ENCODE data around the gene RRP9. TPM values are rescaled to one million over a fixed set of nuclear protein-coding genes. Genes with fewer than 3 reads are reported as not detected.
A peak's percentile ranks its signal among the peaks of the same experiment; 100 is the strongest.

Gene RRP9
- total RNA-seq, 2 experiments from 2014 or later, result 6.4 to 7.6 TPM

- no peak for TF ChIP-seq CTCF (IDR thresholded peaks at IDR 0.05)
- peaks cover 10% of the 10 kb centered on the region for H3K36me3 ChIP-seq (ENCODE audit: insufficient read depth, low read length)
- no peaks in the 10 kb centered on the region for H3K9me3 ChIP-seq (ENCODE audit: control insufficient read depth in 1 of 2, insufficient read depth in 1 of 2, low read length in 2 of 2)
- Mint-ChIP-seq H3K36me3 (ENCODE audit: low read depth) (peaks cover 11% of the 10 kb centered on the region), H3K9me3 (no peaks in the 10 kb centered on the region), H3K4me3 (no peak overlapping the region), H3K4me1 (ENCODE audit: low read depth) (peaks cover 22% of the 10 kb centered on the region), H3K27me3 (no peaks in the 10 kb centered on the region), H3K27ac (no peak overlapping the region)
- H3K27me3 ChIP-seq (ENCODE audit: control insufficient read depth in 1 of 2, insufficient read depth in 2 of 2, low read length in 2 of 2), result no peaks in the 10 kb centered on the region
- H3K4me3 ChIP-seq (ENCODE audit: low read length), result no peak overlapping the region
- ChIA-PET CTCF (interaction anchor here (2.1 kb wide), 1 partner anchor 13 kb away, joined by 11 read pairs; the partner anchor contains the start of genes ABHD14A and ABHD14B), POLR2A (no interaction called here)
- peaks cover 29% of the 10 kb centered on the region for H3K4me1 ChIP-seq (ENCODE audit: insufficient read depth, low read length)
- DNase-seq (no peak), ATAC-seq (ENCODE audit: poor library complexity) (no peak)
- intact Hi-C loops (cut with DNase I, micrococcal nuclease), result no loop called here
- no peak overlapping the region for H3K27ac ChIP-seq (ENCODE audit: low read depth in 1 of 2, low read length in 2 of 2)
Measured at GRCh38 chr3:51987568-51987967, 45.9 kb upstream of the RRP9 start.

GRCh38 chr3:51986010-51986947 lies 44.6 kb upstream of the RRP9 start:
- Mint-ChIP-seq H3K27me3 (no peaks in the 10 kb centered on the region), H3K4me1 (ENCODE audit: low read depth) (peaks cover 22% of the 10 kb centered on the region), H3K4me3 (no peak overlapping the region), H3K36me3 (ENCODE audit: low read depth) (peaks cover 3% of the 10 kb centered on the region), H3K27ac (peak overlapping the region; percentile 59), H3K9me3 (no peaks in the 10 kb centered on the region)
- Histone ChIP-seq H3K27ac (ENCODE audit: low read depth in 1 of 2, low read length in 2 of 2) (no peak overlapping the region), H3K9me3 (ENCODE audit: control insufficient read depth in 1 of 2, insufficient read depth in 1 of 2, low read length in 2 of 2) (no peaks in the 10 kb centered on the region), H3K36me3 (ENCODE audit: insufficient read depth, low read length) (no peaks in the 10 kb centered on the region), H3K4me1 (ENCODE audit: insufficient read depth, low read length) (peaks cover 29% of the 10 kb centered on the region), H3K27me3 (ENCODE audit: control insufficient read depth in 1 of 2, insufficient read depth in 2 of 2, low read length in 2 of 2) (no peaks in the 10 kb centered on the region), H3K4me3 (ENCODE audit: low read length) (no peak overlapping the region)
- intact Hi-C loops (cut with DNase I, micrococcal nuclease), result no loop called here
- no peak for DNase-seq
- CTCF ChIA-PET, result interaction anchor here (2.1 kb wide), 1 partner anchor 12 kb away, joined by 11 read pairs; the partner anchor contains the start of genes ABHD14A and ABHD14B
- no peak for ATAC-seq (ENCODE audit: poor library complexity)
- TF ChIP-seq CTCF (IDR thresholded peaks at IDR 0.05), result no peak
- POLR2A ChIA-PET, result no interaction called here

- POLR2A ChIA-PET, result interaction anchor here (1.2 to 3.9 kb wide), 2 partner anchors 10 to 11 kb away, joined by 5 to 32 read pairs; partner anchors contain the start of genes ABHD14B and RPL29
- Mint-ChIP-seq H3K27me3 (no peaks in the 10 kb centered on the region), H3K4me1 (ENCODE audit: low read depth) (peaks cover 20% of the 10 kb centered on the region), H3K9me3 (no peaks in the 10 kb centered on the region), H3K4me3 (no peak overlapping the region), H3K36me3 (ENCODE audit: low read depth) (no peaks in the 10 kb centered on the region), H3K27ac (peak overlapping the region; percentile 59)
- Histone ChIP-seq H3K36me3 (ENCODE audit: insufficient read depth, low read length) (no peaks in the 10 kb centered on the region), H3K4me1 (ENCODE audit: insufficient read depth, low read length) (peaks cover 40% of the 10 kb centered on the region), H3K9me3 (ENCODE audit: control insufficient read depth in 1 of 2, insufficient read depth in 1 of 2, low read length in 2 of 2) (no peaks in the 10 kb centered on the region), H3K27me3 (ENCODE audit: control insufficient read depth in 1 of 2, insufficient read depth in 2 of 2, low read length in 2 of 2) (no peaks in the 10 kb centered on the region), H3K4me3 (ENCODE audit: low read length) (no peak overlapping the region), H3K27ac (ENCODE audit: low read depth in 1 of 2, low read length in 2 of 2) (no peak overlapping the region)
- no peak for DNase-seq
- CTCF ChIA-PET, result interaction anchor here (2.5 to 3.8 kb wide), 2 partner anchors 12 to 17 kb away, joined by 6 to 46 read pairs; partner anchors contain the start of genes ABHD14A and ABHD14B
- intact Hi-C loops (cut with DNase I, micrococcal nuclease), result no loop called here
- ATAC-seq (ENCODE audit: poor library complexity), result no peak
- no peak for TF ChIP-seq CTCF (IDR thresholded peaks at IDR 0.05)
Measured at GRCh38 chr3:51985063-51985462, 43.4 kb upstream of the RRP9 start.

Measured in CD4-positive, alpha-beta T cell (primary cell).